HEK293T (cell line): ENCODE results near the gene DNAJB13.

Experiments
- CTCF ChIA-PET: fragments of 350-600 bp; formaldehyde crosslinking; extraction: SDS; loops from one replicate; lab custom pipeline; 2021; ENCODE audit warnings: antibody characterized with exemption, inconsistent platforms; lab: Yijun Ruan, JAX
- POLR2A ChIA-PET: fragments of 350-600 bp; formaldehyde crosslinking; extraction: SDS; loops from one replicate; lab custom pipeline; 2020; ENCODE audit warnings: antibody characterized with exemption, inconsistent platforms; lab: Yijun Ruan, JAX
- DNase-seq: peaks from one replicate; pipeline ENCODE4 v3.0.0; 2012; ENCODE audit warnings: mixed read lengths; ENCODE audit errors: extremely low spot score
- ARNT ChIP-seq: fragments of 450-650 bp; IDR thresholded peaks from 2 replicates; pipeline ENCODE4 v1.6.1; 2017; ENCODE audit warnings: mild to moderate bottlenecking
- BHLHE40 ChIP-seq: fragments of 450-650 bp; IDR thresholded peaks from 2 replicates; pipeline ENCODE4 v1.6.1; 2016; ENCODE audit warnings: mild to moderate bottlenecking, moderate library complexity, borderline replicate concordance
- CTBP1 ChIP-seq: fragments of 450-650 bp; IDR thresholded peaks from 2 replicates; pipeline ENCODE4 v1.6.1; 2016; ENCODE audit warnings: borderline replicate concordance
- ELF4 ChIP-seq: fragments of 450-650 bp; IDR thresholded peaks from 2 replicates; pipeline ENCODE4 v1.6.1; 2017; ENCODE audit warnings: antibody characterized with exemption
- FOXA1 ChIP-seq: fragments of 450-650 bp; IDR thresholded peaks from 2 replicates; pipeline ENCODE4 v1.6.1; 2016; ENCODE audit warnings: mild to moderate bottlenecking
- FOXK2 ChIP-seq: fragments of 450-650 bp; IDR thresholded peaks from 2 replicates; pipeline ENCODE4 v1.6.1; 2016; ENCODE audit warnings: mild to moderate bottlenecking
- FOXM1 ChIP-seq: fragments of 450-650 bp; IDR thresholded peaks from 2 replicates; pipeline ENCODE4 v1.6.1; 2017; ENCODE audit warnings: mild to moderate bottlenecking, borderline replicate concordance
- HDGF ChIP-seq: fragments of 450-650 bp; IDR thresholded peaks from 2 replicates; pipeline ENCODE4 v1.6.1; 2017; ENCODE audit warnings: antibody characterized with exemption, borderline replicate concordance
- L3MBTL2 ChIP-seq: fragments of 450-650 bp; conservative IDR thresholded peaks from 2 replicates; pipeline ENCODE4 v1.6.1; 2016; ENCODE audit warnings: mild to moderate bottlenecking
- LEF1 ChIP-seq: fragments of 450-650 bp; IDR thresholded peaks from 2 replicates; pipeline ENCODE4 v1.6.1; 2017; ENCODE audit warnings: mild to moderate bottlenecking, borderline replicate concordance
- NFRKB ChIP-seq: fragments of 450-650 bp; IDR thresholded peaks from 2 replicates; pipeline ENCODE4 v1.6.1; 2016; ENCODE audit warnings: mild to moderate bottlenecking, moderate library complexity
- SP1 ChIP-seq: fragments of 450-650 bp; IDR thresholded peaks from 2 replicates; pipeline ENCODE4 v1.6.1; 2017
- SUZ12 ChIP-seq: fragments of 450-650 bp; IDR thresholded peaks from 2 replicates; pipeline ENCODE4 v1.6.1; 2016; ENCODE audit warnings: mild to moderate bottlenecking
- TARDBP ChIP-seq: fragments of 450-650 bp; IDR thresholded peaks from 2 replicates; pipeline ENCODE4 v1.6.1; 2016
- ZNF384 ChIP-seq: fragments of 450-650 bp; IDR thresholded peaks from 2 replicates; pipeline ENCODE4 v1.6.1; 2016
- TF ChIP-seq, protein P1 (sequence below): fragments of 450-650 bp; IDR thresholded peaks from 2 replicates; pipeline ENCODE4 v1.6.1; 2016

DNAJB13 gene

DNA sequence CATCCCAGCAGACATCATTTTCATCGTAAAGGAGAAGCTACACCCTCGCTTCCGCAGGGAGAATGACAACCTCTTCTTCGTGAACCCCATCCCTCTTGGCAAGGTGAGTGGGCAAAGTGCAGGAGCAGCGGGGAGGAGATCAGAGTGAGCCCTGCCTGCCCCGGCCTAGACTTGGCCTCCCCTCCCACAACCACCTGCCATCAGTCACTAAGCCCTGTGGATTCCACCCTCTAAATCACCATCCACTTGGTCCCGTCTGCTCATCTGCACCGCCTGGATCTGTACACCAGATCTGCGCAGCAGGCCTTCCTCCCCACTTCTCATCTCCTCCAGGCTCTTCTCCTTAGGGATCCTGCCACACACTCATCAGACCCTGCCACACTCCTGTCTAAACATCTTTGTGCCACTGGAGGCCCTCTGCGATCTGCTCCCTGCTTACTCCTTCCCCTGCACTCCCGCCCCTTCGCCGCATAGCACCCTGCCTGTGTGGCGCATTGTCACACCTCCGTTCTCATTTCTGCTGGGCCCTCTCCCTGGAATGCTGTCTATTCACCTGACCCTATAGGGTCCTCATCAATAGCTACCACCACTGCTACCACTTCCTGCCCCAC lies 17.6 kb downstream of the DNAJB13 start:
- TF ChIP-seq NFRKB = no peak
- TF ChIP-seq FOXA1 = no peak
- no peak for TF ChIP-seq ARNT
- TF ChIP-seq SP1 = no peak
- TF ChIP-seq FOXK2 = no peak
- no peak for TF ChIP-seq CTBP1
- no peak for TF ChIP-seq ELF4
- TF ChIP-seq, protein P1, sequence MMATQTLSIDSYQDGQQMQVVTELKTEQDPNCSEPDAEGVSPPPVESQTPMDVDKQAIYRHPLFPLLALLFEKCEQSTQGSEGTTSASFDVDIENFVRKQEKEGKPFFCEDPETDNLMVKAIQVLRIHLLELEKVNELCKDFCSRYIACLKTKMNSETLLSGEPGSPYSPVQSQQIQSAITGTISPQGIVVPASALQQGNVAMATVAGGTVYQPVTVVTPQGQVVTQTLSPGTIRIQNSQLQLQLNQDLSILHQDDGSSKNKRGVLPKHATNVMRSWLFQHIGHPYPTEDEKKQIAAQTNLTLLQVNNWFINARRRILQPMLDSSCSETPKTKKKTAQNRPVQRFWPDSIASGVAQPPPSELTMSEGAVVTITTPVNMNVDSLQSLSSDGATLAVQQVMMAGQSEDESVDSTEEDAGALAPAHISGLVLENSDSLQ = no peak
- TF ChIP-seq L3MBTL2 = no peak
- TF ChIP-seq BHLHE40 = no peak
- TF ChIP-seq SUZ12 = no peak
- POLR2A ChIA-PET = no interaction called here
- DNase-seq = no peak
- CTCF ChIA-PET = no interaction called here

DNA sequence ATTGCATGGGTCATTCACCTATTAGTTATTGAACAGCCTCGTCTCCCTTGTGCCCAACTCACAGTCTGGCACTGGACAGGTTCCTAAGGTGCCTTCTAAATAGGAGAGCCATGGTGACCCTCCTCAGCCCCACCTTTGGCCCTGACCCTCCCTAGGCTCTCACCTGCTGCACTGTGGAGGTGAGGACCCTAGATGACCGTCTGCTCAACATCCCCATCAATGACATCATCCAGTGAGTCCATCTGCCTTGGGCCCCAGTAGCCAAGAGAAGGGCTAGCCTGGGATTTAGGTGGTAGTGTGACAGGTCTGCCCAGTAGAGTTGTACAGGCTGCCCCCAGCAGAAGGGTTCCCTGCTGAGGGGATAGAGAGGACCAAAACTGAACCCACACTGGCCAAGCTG lies 18.3 kb downstream of the DNAJB13 start:
- TF ChIP-seq BHLHE40 = no peak
- no peak for TF ChIP-seq ZNF384
- no peak for DNase-seq
- ChIA-PET CTCF (no interaction called here), POLR2A (interaction anchor here (2.4 kb wide), 1 partner anchor 14 kb away, joined by 13 read pairs; the partner anchor contains the start of gene UCP2)

DNA sequence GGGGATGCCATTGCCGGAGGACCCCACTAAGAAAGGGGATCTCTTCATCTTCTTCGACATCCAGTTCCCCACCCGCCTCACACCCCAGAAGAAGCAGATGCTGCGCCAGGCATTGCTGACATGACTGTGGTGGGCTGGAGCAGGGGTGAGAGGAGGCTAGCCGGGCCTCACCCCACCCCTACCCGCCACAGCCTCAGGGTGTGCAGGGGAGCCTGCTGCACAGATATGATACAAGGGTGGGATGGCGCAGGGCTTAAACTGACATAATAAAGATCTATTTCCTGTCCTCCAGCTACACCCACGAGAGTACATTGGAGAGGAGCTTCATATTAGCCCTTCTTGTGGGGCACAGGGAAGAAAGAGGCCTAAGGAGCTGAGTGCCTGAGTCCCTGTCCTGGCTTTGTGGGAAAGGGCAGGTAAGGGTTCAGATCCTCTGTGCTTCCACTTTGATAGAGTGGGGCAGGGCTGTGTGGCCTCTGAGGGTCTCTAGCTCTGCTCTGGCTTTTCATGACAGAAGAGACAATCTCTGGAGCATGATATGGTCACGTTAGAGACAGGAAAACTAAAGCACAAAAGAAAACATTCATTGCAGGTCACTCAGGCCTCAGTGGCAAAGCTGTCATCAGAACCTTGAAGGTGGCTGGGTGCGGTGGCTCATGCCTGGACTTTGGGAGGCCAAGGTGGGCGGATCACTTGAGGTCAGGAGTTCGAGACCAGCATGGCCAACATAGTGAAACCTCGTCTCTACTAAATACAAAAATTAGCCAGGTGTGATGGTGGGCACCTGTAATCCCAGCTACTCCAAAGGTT lies 19.4 kb downstream of the DNAJB13 start:
- DNase-seq = no peak
- CTCF ChIA-PET = no interaction called here
- POLR2A ChIA-PET = interaction anchor here (2.4 kb wide), 1 partner anchor 12 kb away, joined by 13 read pairs; the partner anchor contains the start of gene UCP2
- TF ChIP-seq TARDBP (no peak), BHLHE40 (no peak), HDGF (no peak), FOXA1 (no peak), ELF4 (no peak), ARNT (no peak), CTBP1 (no peak), SUZ12 (no peak), FOXM1 (no peak), SP1 (no peak)

DNA sequence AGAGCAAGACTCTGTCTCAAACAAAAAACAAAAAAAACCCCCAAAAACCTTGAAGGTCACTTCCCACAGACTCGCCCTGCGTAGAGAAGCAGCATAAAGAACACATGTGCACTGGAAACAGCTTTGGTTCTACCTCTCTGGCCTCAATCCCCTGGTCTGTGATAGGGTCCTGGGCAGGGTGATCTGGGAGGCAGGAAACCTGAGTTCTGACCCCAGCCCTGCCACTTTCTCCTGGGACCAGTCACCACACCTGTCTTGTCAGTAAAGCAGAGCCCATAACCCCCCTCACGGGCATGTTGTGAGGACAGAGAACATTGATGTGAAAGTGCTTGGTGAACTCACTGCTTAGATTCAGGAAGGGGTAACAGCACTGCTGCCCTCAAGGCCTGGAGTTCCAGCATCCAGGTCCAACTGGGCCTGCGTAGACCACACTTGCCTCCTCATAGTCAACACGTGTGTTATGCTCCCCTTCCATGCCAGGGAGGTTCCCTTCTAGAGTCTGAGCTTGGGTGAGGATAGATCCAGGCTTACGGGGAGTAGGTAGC lies 20.4 kb downstream of the DNAJB13 start:
- POLR2A ChIA-PET = interaction anchor here (2.4 kb wide), 1 partner anchor 11 kb away, joined by 13 read pairs; the partner anchor contains the start of gene UCP2
- CTCF ChIA-PET = no interaction called here
- DNase-seq = no peak
- TF ChIP-seq FOXK2 (no peak), SUZ12 (no peak), HDGF (no peak), L3MBTL2 (no peak), BHLHE40 (no peak), TARDBP (no peak), ELF4 (no peak), ZNF384 (no peak), NFRKB (no peak), SP1 (no peak), FOXM1 (no peak), FOXA1 (no peak), CTBP1 (no peak), ARNT (no peak), LEF1 (no peak)
- TF ChIP-seq, protein P1 = no peak

DNA sequence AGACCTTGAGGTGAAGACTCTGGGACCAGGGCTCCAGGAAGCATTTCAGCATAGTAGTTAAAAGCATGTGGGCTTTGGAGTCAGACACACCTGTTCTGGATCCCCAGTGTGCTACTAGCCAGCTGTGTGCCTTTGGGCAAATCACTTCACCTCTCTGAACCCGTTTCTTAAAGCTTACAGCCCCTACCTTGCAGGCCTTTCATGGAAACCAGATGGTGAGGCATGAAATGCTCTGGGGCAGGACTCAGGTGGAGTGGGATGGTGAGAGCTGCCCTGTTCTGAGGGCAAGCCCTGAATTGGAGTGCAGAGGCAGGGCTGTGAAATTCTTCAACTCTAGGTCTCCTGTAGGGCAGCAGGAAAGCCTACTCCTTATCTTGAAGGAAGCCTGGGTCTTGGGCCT lies 21.4 kb downstream of the DNAJB13 start:
- ChIA-PET CTCF (no interaction called here), POLR2A (interaction anchor here (1.0 to 1.5 kb wide), 2 partner anchors 10 to 12 kb away, joined by 4 to 13 read pairs; partner anchors contain the start of gene UCP2)
- TF ChIP-seq LEF1 (no peak), ELF4 (no peak), NFRKB (no peak), FOXK2 (no peak), BHLHE40 (no peak), FOXA1 (no peak), ARNT (no peak), L3MBTL2 (no peak), CTBP1 (no peak), HDGF (no peak), SUZ12 (no peak), FOXM1 (no peak), ZNF384 (no peak), TARDBP (no peak), SP1 (no peak)
- DNase-seq = no peak
